ENCODE data around the gene ARID1B.
A peak's percentile ranks its signal among the peaks of the same experiment; 100 is the strongest.

Gene ARID1B

DNA sequence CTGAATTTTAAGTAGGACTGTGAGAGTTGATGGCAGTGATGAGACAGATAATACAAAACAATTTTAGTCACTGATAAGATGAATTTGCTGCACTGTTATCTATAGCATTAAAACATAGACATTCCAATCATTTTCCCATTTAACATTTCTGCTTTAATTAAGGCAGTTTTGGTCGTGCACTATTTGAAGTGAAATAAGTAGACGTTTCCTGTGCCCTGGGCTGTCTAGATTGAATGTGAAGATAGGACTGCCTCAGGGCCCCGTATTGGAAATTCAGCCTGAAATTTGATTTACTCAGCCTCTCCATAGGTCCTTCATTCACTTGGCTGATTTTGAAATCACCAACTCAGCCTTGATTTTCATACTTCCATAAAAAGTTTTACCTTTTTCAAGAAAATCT is 48.3 kb downstream of the ARID1B start:
- DNase-seq (ENCODE audit: low spot score) = no peak

GRCh38 chr6:156826290-156826955 is 49.2 kb downstream of the ARID1B start:
- DNase-seq (ENCODE audit: low spot score) = no peak

DNA sequence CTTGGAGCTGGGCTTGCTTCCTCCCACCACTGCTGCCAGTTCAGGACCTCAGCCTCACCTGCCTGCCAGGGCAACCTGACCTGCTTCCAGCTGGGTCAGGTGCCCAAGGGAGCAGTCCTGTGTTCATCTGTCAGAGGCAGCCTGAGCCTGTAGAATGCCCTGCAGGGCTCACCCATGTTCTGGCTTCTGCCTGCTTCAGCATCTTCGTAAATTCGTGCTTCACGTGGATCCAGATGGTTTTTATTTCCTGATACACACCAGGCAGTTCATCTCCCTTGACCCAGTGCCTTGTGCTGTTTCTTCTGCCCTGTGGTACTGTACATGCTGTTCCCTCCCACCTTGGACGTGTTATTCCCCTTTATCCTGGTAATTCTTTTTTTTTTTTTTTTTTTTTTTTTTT is 50.2 kb downstream of the ARID1B start:
- no peak for DNase-seq (ENCODE audit: low spot score)

- DNase-seq (ENCODE audit: low spot score) = no peak
These were observed 51.1 kb downstream of the ARID1B start for GRCh38 chr6:156828280-156828703.

GRCh38 chr6:156830126-156830525 is 52.9 kb downstream of the ARID1B start:
- DNase-seq (ENCODE audit: low spot score) = no peak

GRCh38 chr6:156832231-156832647 is 55.1 kb downstream of the ARID1B start:
- DNase-seq (ENCODE audit: low spot score) = no peak

DNA sequence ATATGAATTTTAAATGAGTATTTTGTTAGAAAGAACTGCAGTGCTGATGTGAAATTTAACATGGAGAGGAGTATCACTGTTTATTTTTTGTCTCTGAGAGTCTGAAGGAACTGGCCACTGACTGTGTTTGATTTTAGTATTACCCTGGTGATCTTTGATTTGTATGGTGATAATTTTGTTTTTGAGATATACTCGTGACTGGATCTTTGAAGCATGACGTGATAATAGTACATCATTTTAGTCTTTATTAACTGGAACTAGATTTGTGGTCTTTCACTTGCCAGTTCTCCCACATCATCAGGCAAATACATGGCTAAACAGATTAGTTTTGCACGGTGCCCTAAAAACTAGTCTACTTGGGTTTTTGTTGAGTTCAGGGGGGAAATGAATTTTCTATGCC is 55.5 kb downstream of the ARID1B start:
- DNase-seq (ENCODE audit: low spot score) = no peak

DNA sequence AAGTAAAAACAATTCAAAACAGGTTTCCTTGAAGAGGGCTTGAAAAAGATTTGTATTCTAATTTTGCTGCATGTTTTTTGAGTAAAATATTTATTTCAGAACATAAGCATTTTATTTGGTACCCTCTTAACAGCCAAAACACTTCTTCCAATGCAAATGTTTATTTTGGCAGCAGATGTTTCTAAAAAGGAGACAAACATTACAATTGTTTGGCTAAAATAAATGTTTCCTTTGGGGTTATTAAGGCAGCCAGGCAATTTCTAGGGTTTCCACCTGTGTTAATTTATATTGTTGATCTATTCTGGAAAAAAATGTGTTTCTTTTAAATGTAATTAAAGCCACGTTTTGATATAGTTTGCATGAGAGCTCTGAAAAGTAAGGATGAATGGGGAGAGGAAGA is 56.6 kb downstream of the ARID1B start:
- DNase-seq (ENCODE audit: low spot score) = no peak

DNA sequence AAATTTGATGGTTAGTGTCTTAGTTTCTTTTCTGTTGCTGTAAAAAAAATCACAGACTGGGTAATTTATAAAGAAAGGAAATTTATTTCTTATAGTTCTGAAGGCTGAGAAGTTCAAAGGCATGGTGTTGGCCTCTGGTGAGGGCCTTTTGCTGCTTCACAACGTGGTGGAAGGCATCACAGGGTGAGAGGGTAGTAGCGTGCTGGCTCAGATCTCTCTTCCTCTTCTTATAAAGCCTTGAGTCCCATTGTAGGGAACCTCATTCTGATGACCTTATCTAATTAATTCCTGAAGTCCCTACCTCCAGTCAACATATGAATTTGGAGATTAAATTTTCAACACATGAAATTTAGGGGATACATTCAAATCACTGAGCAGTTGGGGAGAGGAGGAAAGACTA is 62.0 kb downstream of the ARID1B start:
- no peak for DNase-seq (ENCODE audit: low spot score)

GRCh38 chr6:156839591-156840001 is 62.4 kb downstream of the ARID1B start:
- DNase-seq (ENCODE audit: low spot score) = no peak

DNA sequence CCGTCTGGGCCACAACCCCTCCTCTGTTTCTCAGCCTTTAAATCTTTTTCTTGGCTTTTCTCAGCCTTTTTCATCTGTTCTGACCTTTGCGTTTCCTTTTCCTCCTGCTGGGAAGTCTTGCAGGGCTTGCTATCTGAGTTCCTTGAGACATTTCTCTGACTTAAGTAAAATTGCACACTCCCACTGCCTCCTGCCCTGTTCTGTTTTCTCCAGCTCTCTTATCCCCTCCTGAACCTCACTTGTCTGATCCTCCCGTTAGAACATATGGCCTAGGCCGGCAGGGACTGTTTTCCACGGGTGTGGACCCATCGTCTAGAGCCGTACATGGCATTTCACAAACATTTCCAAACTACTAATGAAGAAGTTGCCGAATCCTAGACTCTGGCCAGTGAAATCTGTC is 63.0 kb downstream of the ARID1B start:
- DNase-seq (ENCODE audit: low spot score) = no peak

DNA sequence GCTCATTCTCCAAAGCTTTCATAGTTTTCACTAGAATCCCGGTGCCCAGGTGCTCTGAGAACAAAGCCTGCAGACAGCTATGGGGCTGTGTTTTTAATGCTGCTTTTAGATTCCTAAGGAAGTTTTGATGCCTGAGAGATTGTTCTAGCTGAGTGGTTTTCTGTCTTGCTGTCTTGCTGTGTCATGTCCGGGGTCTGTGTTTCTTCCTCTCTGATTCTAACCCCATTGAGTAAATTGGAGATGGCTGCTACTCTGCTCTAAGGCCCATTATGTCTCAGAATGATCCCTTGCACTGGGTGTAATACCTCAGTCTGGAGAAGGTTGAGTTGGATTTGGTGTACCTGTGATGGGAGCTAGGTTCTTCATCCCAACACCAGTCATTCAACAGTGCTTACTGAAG is 63.4 kb downstream of the ARID1B start:
- no peak for DNase-seq (ENCODE audit: low spot score)

- no peak for DNase-seq (ENCODE audit: low spot score)
These were observed 64.3 kb downstream of the ARID1B start for GRCh38 chr6:156841508-156841907.

- DNase-seq (ENCODE audit: low spot score) = no peak
These were observed 65.5 kb downstream of the ARID1B start for GRCh38 chr6:156842598-156843250.

GRCh38 chr6:156844089-156844488 is 66.9 kb downstream of the ARID1B start:
- DNase-seq (ENCODE audit: low spot score) = no peak

GRCh38 chr6:156845454-156846155 is 68.4 kb downstream of the ARID1B start:
- DNase-seq (ENCODE audit: low spot score) = no peak

GRCh38 chr6:156846845-156847599 is 69.8 kb downstream of the ARID1B start:
- DNase-seq (ENCODE audit: low spot score) = no peak

- no peak for DNase-seq (ENCODE audit: low spot score)
These were observed 70.9 kb downstream of the ARID1B start for GRCh38 chr6:156848123-156848522.

GRCh38 chr6:156848533-156848932 is 71.4 kb downstream of the ARID1B start:
- DNase-seq (ENCODE audit: low spot score) = peak; percentile 77

DNA sequence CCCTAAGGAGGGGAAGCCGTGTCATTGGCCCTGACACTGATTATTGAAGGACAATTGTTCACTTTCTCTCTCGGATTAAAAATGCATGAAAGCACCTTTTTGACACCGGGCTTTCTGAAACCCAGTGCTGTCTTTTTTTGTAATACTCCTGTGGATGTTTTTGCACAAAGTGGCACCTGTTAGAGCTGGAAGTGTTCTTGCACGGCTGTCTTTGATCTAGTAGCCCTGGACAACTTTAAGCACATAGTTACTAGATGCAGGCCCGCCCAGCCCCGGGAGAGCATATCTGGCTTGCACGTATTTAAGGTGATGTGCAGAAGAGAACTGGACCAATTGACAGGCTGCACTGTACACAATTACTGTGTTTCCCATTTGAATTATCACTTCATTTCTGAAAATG is 72.6 kb downstream of the ARID1B start:
- DNase-seq (ENCODE audit: low spot score) = no peak

GRCh38 chr6:156850353-156850752 is 73.2 kb downstream of the ARID1B start:
- no peak for DNase-seq (ENCODE audit: low spot score)

GRCh38 chr6:156851454-156851921 is 74.3 kb downstream of the ARID1B start:
- DNase-seq (ENCODE audit: low spot score) = no peak
